Trophoblast cell (in vitro differentiated cells and primary cell): ENCODE data around the gene TUBGCP3.
A peak's percentile ranks its signal among the peaks of the same experiment; 100 is the strongest.

Experiments used
- DNase-seq, 2 donors: peaks; one replicate each; pipeline ENCODE4 v3.0.0-alpha.2; 2016
- H2AFZ ChIP-seq: 2 replicates; pipeline ENCODE4 v1.6.1; 2013; ENCODE audit warnings: low read length, moderate library complexity, mild to moderate bottlenecking; ENCODE audit not compliant: insufficient read depth, poor library complexity
- H2AK5ac ChIP-seq: 2 replicates; pipeline ENCODE4 v1.6.1; 2013; ENCODE audit warnings: mild to moderate bottlenecking, low read length
- H2BK120ac ChIP-seq: 2 replicates; pipeline ENCODE4 v1.6.1; 2013; ENCODE audit warnings: low read length, mild to moderate bottlenecking, moderate library complexity; ENCODE audit not compliant: insufficient read depth, poor library complexity
- H2BK12ac ChIP-seq: 2 replicates; pipeline ENCODE4 v1.6.1; 2013; ENCODE audit warnings: mild to moderate bottlenecking, low read length, moderate library complexity
- H2BK5ac ChIP-seq: 2 replicates; pipeline ENCODE4 v1.6.1; 2013; ENCODE audit warnings: low read length, low read depth, moderate library complexity, mild to moderate bottlenecking; ENCODE audit not compliant: poor library complexity
- H3K14ac ChIP-seq: 2 replicates; pipeline ENCODE4 v1.6.1; 2013; ENCODE audit warnings: mild to moderate bottlenecking, low read length
- H3K18ac ChIP-seq: 2 replicates; pipeline ENCODE4 v1.6.1; 2013; ENCODE audit warnings: mild to moderate bottlenecking, low read length
- H3K23ac ChIP-seq: 2 replicates; pipeline ENCODE4 v1.6.1; 2013; ENCODE audit warnings: low read length
- H3K27ac ChIP-seq: 2 replicates; pipeline ENCODE4 v1.5.1; 2013; ENCODE audit warnings: low read depth, mild to moderate bottlenecking, inconsistent platforms, low read length, moderate library complexity
- H3K27me3 ChIP-seq: 2 replicates; pipeline ENCODE4 v1.6.1; 2013; ENCODE audit warnings: inconsistent platforms, mild to moderate bottlenecking, low read length, moderate library complexity; ENCODE audit not compliant: insufficient read depth
- H3K36me3 ChIP-seq, 2 experiments: 1 replicate in 1 of 2; 2 replicates in 1 of 2; pipeline ENCODE4 v1.6.1; 2013; ENCODE audit warnings: low read length in 2 of 2, mild to moderate bottlenecking in 2 of 2, moderate library complexity in 1 of 2; ENCODE audit not compliant: insufficient read depth in 2 of 2, control insufficient read depth in 1 of 2
- H3K4ac ChIP-seq: 2 replicates; pipeline ENCODE4 v1.6.1; 2013; ENCODE audit warnings: low read depth, mild to moderate bottlenecking, low read length, moderate library complexity
- H3K4me1 ChIP-seq, 2 experiments: 1 replicate in 1 of 2; 2 replicates in 1 of 2; pipeline ENCODE4 v1.6.1; 2013; ENCODE audit warnings: low read length in 2 of 2, mild to moderate bottlenecking in 2 of 2, moderate library complexity in 1 of 2; ENCODE audit not compliant: insufficient read depth in 2 of 2, control insufficient read depth in 1 of 2
- H3K4me2 ChIP-seq: 2 replicates; pipeline ENCODE4 v1.6.1; 2013; ENCODE audit warnings: inconsistent platforms, mild to moderate bottlenecking, low read length, moderate library complexity
- H3K4me3 ChIP-seq: 2 replicates; pipeline ENCODE4 v1.5.1; 2013; ENCODE audit warnings: mild to moderate bottlenecking, low read depth, low read length, inconsistent platforms
- H3K79me1 ChIP-seq: one replicate; pipeline ENCODE4 v1.6.1; 2013; ENCODE audit warnings: low read length
- H3K79me2 ChIP-seq: 2 replicates; pipeline ENCODE4 v1.6.1; 2013; ENCODE audit warnings: low read length, mild to moderate bottlenecking; ENCODE audit not compliant: control insufficient read depth, insufficient read depth, poor library complexity
- H3K9ac ChIP-seq: 2 replicates; pipeline ENCODE4 v1.6.1; 2013; ENCODE audit warnings: mild to moderate bottlenecking, low read length
- H3K9me3 ChIP-seq: 2 replicates; pipeline ENCODE4 v1.6.1; 2013; ENCODE audit warnings: low read depth, mild to moderate bottlenecking, control low read depth, inconsistent platforms, low read length; ENCODE audit not compliant: insufficient read depth
- H4K12ac ChIP-seq: 2 replicates; pipeline ENCODE4 v1.6.1; 2013; ENCODE audit warnings: low read depth, mild to moderate bottlenecking, low read length, moderate library complexity
- H4K8ac ChIP-seq: 2 replicates; pipeline ENCODE4 v1.6.1; 2013; ENCODE audit warnings: low read depth, mild to moderate bottlenecking, low read length, moderate library complexity
- H4K91ac ChIP-seq: one replicate; pipeline ENCODE4 v1.6.1; 2013; ENCODE audit warnings: low read depth, mild to moderate bottlenecking, low read length, moderate library complexity
- WGBS: extraction: QIAGEN DNeasy Blood & Tissue Kit; methylation state at CpG from one replicate; pipeline ENCODE4 v1.1.7; 2013; ENCODE audit warnings: missing lambda C conversion rate; ENCODE audit not compliant: insufficient read length, insufficient coverage; ENCODE audit errors: extremely low coverage; 5-methylcytosine and 5-hydroxymethylcytosine counted together

TUBGCP3 gene

DNA sequence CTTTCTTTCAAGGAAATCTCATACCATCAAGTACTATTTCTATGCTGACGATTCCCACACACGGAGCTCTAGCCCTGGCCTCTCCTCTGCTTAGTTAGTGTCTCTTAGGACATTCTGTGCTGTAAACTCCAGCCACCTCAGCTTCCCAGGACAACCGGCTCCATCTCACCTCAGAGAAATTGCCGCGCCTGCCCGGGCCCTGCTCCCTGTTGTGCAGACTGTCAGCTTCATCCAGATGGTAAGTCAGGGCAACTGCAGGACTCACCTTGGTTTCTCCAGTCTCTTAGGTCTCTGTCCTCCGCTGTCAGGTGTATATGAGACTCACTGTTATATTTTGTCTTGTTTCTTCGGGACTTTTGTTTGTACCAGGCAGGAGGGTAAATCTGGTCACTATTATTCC is 113.1 kb downstream of the TUBGCP3 start:
- no peak overlapping the region for H3K27ac ChIP-seq
- no CpG with 5 or more reads among the region's 8 CpGs for WGBS

DNA sequence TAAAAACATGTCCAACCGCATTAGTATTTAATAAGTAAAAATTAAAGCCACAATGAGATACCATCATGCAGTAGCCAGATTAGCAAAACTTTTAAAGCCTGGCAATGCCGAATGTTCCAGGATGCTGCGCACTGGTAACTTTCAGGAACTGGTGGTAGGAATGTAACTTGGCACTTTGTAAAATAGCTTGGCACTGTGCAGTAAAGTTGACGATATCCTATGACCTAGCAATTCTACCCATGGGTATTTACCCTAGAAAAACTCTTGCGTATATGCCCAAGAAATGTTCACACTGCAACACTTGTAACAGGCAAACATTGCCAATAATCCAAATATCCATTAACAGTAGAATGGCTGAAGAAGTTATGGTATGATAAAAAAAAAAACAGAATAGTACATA is 114.1 kb downstream of the TUBGCP3 start:
- Histone ChIP-seq H3K9ac (peak overlapping the region; percentile 72), H3K27me3 (no peaks in the 10 kb centered on the region), H4K91ac (no peak overlapping the region), H3K14ac (no peak overlapping the region), H3K18ac (no peak overlapping the region), H3K9me3 (peaks cover 2% of the 10 kb centered on the region), H3K79me2 (no peaks in the 10 kb centered on the region), H3K36me3 (no peaks in the 10 kb centered on the region), H2BK120ac (no peak overlapping the region), H2AFZ (no peak overlapping the region), H2BK5ac (no peak overlapping the region), H3K79me1 (no peaks in the 10 kb centered on the region), H3K4ac (no peak overlapping the region), H2BK12ac (no peak overlapping the region), H3K27ac (no peak overlapping the region), H3K4me3 (no peak overlapping the region), H3K4me1 (no peaks in the 10 kb centered on the region), H3K23ac (no peak overlapping the region), H2AK5ac (no peak overlapping the region), H4K8ac (no peak overlapping the region), H3K4me2 (no peak overlapping the region), H4K12ac (no peak overlapping the region)
- no peak for DNase-seq
- no CpG with 5 or more reads among the region's 5 CpGs for WGBS

More for the DNA sequence above, 113.1 kb downstream of the TUBGCP3 start:
- Histone ChIP-seq H4K12ac (no peak overlapping the region), H3K79me1 (no peaks in the 10 kb centered on the region), H3K4me1 (no peaks in the 10 kb centered on the region), H3K27me3 (no peaks in the 10 kb centered on the region), H3K9me3 (peaks cover 2% of the 10 kb centered on the region), H3K18ac (no peak overlapping the region), H2BK120ac (no peak overlapping the region), H3K4me2 (no peak overlapping the region), H3K79me2 (no peaks in the 10 kb centered on the region), H2AK5ac (no peak overlapping the region), H3K4me3 (no peak overlapping the region), H3K14ac (no peak overlapping the region), H3K4ac (no peak overlapping the region), H4K8ac (no peak overlapping the region), H4K91ac (no peak overlapping the region), H3K23ac (no peak overlapping the region), H2AFZ (no peak overlapping the region), H2BK12ac (no peak overlapping the region), H3K36me3 (no peaks in the 10 kb centered on the region), H3K9ac (no peak overlapping the region), H2BK5ac (no peak overlapping the region)
- DNase-seq: no peak

DNA sequence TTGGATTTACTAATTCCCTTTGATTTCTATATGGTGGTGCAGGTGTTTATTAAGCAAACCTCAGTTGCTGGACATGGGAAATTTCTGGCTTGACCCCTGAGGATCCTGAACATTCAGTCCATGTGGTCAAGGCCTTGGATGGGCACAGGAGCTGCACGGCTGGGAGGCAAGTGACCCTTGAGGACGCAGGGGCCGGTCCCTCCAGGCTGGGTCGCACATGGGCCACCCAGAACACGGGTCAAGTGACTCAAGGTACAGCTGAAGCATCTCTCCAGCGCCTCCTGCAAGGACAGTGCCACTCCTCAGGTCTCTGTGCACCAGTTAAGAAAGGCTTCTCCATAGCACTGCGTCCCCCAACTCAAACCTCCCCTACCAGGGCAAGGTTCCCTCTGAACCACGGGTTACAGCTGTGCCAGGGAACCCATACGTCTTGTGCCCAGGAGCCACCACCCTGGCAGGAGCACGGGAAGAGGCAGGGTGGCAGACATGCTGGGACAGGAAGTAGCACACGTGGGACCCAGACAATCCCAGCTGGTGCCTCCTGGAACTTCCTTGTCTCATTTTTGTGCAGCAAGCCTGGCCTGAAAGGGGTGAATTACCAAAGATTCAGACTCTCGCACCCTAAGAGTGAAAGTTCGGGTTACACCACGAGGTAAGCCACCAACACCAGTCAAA is 118.7 kb downstream of the TUBGCP3 start:
- Histone ChIP-seq H3K9me3 (peaks cover 2% of the 10 kb centered on the region), H3K4me3 (no peak overlapping the region), H3K36me3 (no peaks in the 10 kb centered on the region), H2AFZ (no peak overlapping the region), H3K27me3 (no peaks in the 10 kb centered on the region), H3K4ac (no peak overlapping the region), H2BK120ac (no peak overlapping the region), H4K12ac (no peak overlapping the region), H2AK5ac (no peak overlapping the region), H3K27ac (no peak overlapping the region), H3K79me2 (no peaks in the 10 kb centered on the region), H3K79me1 (no peaks in the 10 kb centered on the region), H2BK5ac (no peak overlapping the region), H4K8ac (no peak overlapping the region), H3K4me2 (no peak overlapping the region), H3K18ac (no peak overlapping the region), H2BK12ac (no peak overlapping the region), H3K14ac (no peak overlapping the region), H3K4me1 (no peaks in the 10 kb centered on the region), H3K23ac (no peak overlapping the region), H4K91ac (no peak overlapping the region), H3K9ac (no peak overlapping the region)
- WGBS: no CpG with 5 or more reads among the region's 14 CpGs
- DNase-seq: no peak

DNA sequence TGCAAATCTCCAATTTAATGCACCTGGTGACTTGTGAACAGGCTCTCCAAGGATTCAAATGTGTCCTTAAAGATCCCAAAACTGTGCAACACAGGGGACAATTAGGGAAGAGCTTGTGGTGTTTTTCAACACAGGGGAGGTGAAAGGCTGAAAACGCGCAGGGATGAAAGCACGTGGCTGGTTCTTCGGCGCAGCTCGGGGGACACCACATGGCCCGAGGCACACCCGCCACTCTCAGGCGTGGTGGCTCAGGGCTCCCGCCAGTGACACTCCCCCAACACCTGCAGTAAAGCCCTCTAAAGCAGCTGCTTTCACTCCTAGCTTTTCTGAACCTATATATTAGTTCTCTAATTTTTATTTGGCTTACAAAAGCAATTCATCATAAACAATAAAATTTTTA is 119.9 kb downstream of the TUBGCP3 start:
- DNase-seq: no peak
- Histone ChIP-seq H3K4me1 (no peaks in the 10 kb centered on the region), H3K36me3 (no peaks in the 10 kb centered on the region), H3K9ac (no peak overlapping the region), H3K4ac (no peak overlapping the region), H4K91ac (no peak overlapping the region), H3K14ac (no peak overlapping the region), H2BK12ac (no peak overlapping the region), H3K23ac (no peak overlapping the region), H3K18ac (no peak overlapping the region), H3K79me2 (no peaks in the 10 kb centered on the region), H2AFZ (no peak overlapping the region), H3K9me3 (peaks cover 2% of the 10 kb centered on the region), H3K27ac (no peak overlapping the region), H3K4me2 (no peak overlapping the region), H2BK5ac (no peak overlapping the region), H4K8ac (no peak overlapping the region), H3K27me3 (no peaks in the 10 kb centered on the region), H3K4me3 (no peak overlapping the region), H3K79me1 (no peaks in the 10 kb centered on the region), H2AK5ac (no peak overlapping the region), H2BK120ac (no peak overlapping the region), H4K12ac (no peak overlapping the region)
- no CpG with 5 or more reads among the region's 10 CpGs for WGBS
